T-helper 1 cell treated with Interleukin-12 subunit alpha and Interleukin-12 subunit beta and Interleukin-4 antibody, amounts not matched to agents 30 μg/mL and 1 μg/mL, for 36 hours (primary cell): Measurements from ENCODE around the gene MYO3B.

Experiments used
- H3K27ac Mint-ChIP-seq: one replicate; pipeline ENCODE4 v1.8.0; 2021; ENCODE audit warnings: mild to moderate bottlenecking, mixed read lengths
- H3K27me3 Mint-ChIP-seq: one replicate; pipeline ENCODE4 v1.8.0; 2021; ENCODE audit warnings: low read depth, mixed read lengths
- H3K36me3 Mint-ChIP-seq: one replicate; pipeline ENCODE4 v1.8.0; 2021; ENCODE audit warnings: low read depth, mixed read lengths
- H3K4me1 Mint-ChIP-seq: one replicate; pipeline ENCODE4 v1.8.0; 2021; ENCODE audit warnings: low read depth, mixed read lengths
- H3K4me3 Mint-ChIP-seq: one replicate; pipeline ENCODE4 v1.8.0; 2021; ENCODE audit warnings: mild to moderate bottlenecking, moderate library complexity, mixed read lengths
- H3K9me3 Mint-ChIP-seq: one replicate; pipeline ENCODE4 v1.8.0; 2021; ENCODE audit warnings: mixed read lengths

The MYO3B gene

GRCh38 chr2:170228429-170228828, 50.5 kb downstream of the MYO3B start:
- Mint-ChIP-seq H3K4me3 (no peak overlapping the region), H3K9me3 (no peaks in the 10 kb centered on the region), H3K27ac (no peak overlapping the region), H3K27me3 (peaks cover 10% of the 10 kb centered on the region), H3K36me3 (no peaks in the 10 kb centered on the region), H3K4me1 (no peaks in the 10 kb centered on the region)

- H3K27ac Mint-ChIP-seq = no peak overlapping the region
- H3K4me3 Mint-ChIP-seq = no peak overlapping the region
- H3K27me3 Mint-ChIP-seq = peaks cover 6% of the 10 kb centered on the region
- H3K9me3 Mint-ChIP-seq = no peaks in the 10 kb centered on the region
- no peaks in the 10 kb centered on the region for H3K36me3 Mint-ChIP-seq
- H3K4me1 Mint-ChIP-seq = no peaks in the 10 kb centered on the region
These were observed 51.2 kb downstream of the MYO3B start for GRCh38 chr2:170229125-170229524.

GRCh38 chr2:170229744-170230143, 51.8 kb downstream of the MYO3B start:
- Mint-ChIP-seq H3K4me3 (no peak overlapping the region), H3K27me3 (peaks cover 4% of the 10 kb centered on the region), H3K36me3 (no peaks in the 10 kb centered on the region)

GRCh38 chr2:170235860-170236679, 58.1 kb downstream of the MYO3B start:
- H3K36me3 Mint-ChIP-seq = no peaks in the 10 kb centered on the region
- H3K4me1 Mint-ChIP-seq = no peaks in the 10 kb centered on the region
- no peaks in the 10 kb centered on the region for H3K9me3 Mint-ChIP-seq
- H3K27me3 Mint-ChIP-seq = peaks cover 17% of the 10 kb centered on the region
- no peak overlapping the region for H3K4me3 Mint-ChIP-seq
- no peak overlapping the region for H3K27ac Mint-ChIP-seq

More at GRCh38 chr2:170229744-170230143, 51.8 kb downstream of the MYO3B start:
- Mint-ChIP-seq H3K27ac (no peak overlapping the region), H3K9me3 (no peaks in the 10 kb centered on the region), H3K4me1 (no peaks in the 10 kb centered on the region)

- Mint-ChIP-seq H3K4me1 (no peaks in the 10 kb centered on the region), H3K27me3 (peaks cover 23% of the 10 kb centered on the region), H3K4me3 (no peak overlapping the region), H3K36me3 (no peaks in the 10 kb centered on the region), H3K9me3 (no peaks in the 10 kb centered on the region), H3K27ac (no peak overlapping the region)
These were observed 58.7 kb downstream of the MYO3B start for GRCh38 chr2:170236680-170237047.

- no peaks in the 10 kb centered on the region for H3K4me1 Mint-ChIP-seq
- no peak overlapping the region for H3K4me3 Mint-ChIP-seq
These were observed 59.7 kb downstream of the MYO3B start for GRCh38 chr2:170237572-170238120.

GRCh38 chr2:170238776-170239175, 60.8 kb downstream of the MYO3B start:
- no peaks in the 10 kb centered on the region for H3K36me3 Mint-ChIP-seq
- H3K4me1 Mint-ChIP-seq = no peaks in the 10 kb centered on the region
- no peaks in the 10 kb centered on the region for H3K9me3 Mint-ChIP-seq
- peaks cover 29% of the 10 kb centered on the region for H3K27me3 Mint-ChIP-seq
- H3K27ac Mint-ChIP-seq = no peak overlapping the region
- H3K4me3 Mint-ChIP-seq = no peak overlapping the region

More at GRCh38 chr2:170237572-170238120, 59.7 kb downstream of the MYO3B start:
- Mint-ChIP-seq H3K9me3 (no peaks in the 10 kb centered on the region), H3K27ac (no peak overlapping the region), H3K27me3 (peaks cover 24% of the 10 kb centered on the region), H3K36me3 (no peaks in the 10 kb centered on the region)

GRCh38 chr2:170240629-170241028, 62.7 kb downstream of the MYO3B start:
- Mint-ChIP-seq H3K27me3 (peaks cover 37% of the 10 kb centered on the region), H3K4me3 (no peak overlapping the region), H3K9me3 (no peaks in the 10 kb centered on the region), H3K4me1 (no peaks in the 10 kb centered on the region), H3K27ac (no peak overlapping the region), H3K36me3 (no peaks in the 10 kb centered on the region)

- Mint-ChIP-seq H3K4me3 (no peak overlapping the region), H3K36me3 (no peaks in the 10 kb centered on the region), H3K4me1 (no peaks in the 10 kb centered on the region), H3K27ac (no peak overlapping the region), H3K9me3 (no peaks in the 10 kb centered on the region), H3K27me3 (peaks cover 44% of the 10 kb centered on the region)
These were observed 63.8 kb downstream of the MYO3B start for GRCh38 chr2:170241756-170242155.

- Mint-ChIP-seq H3K27me3 (peaks cover 43% of the 10 kb centered on the region), H3K9me3 (no peaks in the 10 kb centered on the region)
These were observed 65.3 kb downstream of the MYO3B start for GRCh38 chr2:170243118-170243837.

GRCh38 chr2:170243898-170244297, 66.0 kb downstream of the MYO3B start:
- H3K36me3 Mint-ChIP-seq = no peaks in the 10 kb centered on the region
- no peak overlapping the region for H3K27ac Mint-ChIP-seq
- no peak overlapping the region for H3K4me3 Mint-ChIP-seq
- H3K27me3 Mint-ChIP-seq = peaks cover 44% of the 10 kb centered on the region
- H3K4me1 Mint-ChIP-seq = no peaks in the 10 kb centered on the region
- no peaks in the 10 kb centered on the region for H3K9me3 Mint-ChIP-seq

More at GRCh38 chr2:170243118-170243837, 65.3 kb downstream of the MYO3B start:
- Mint-ChIP-seq H3K4me3 (no peak overlapping the region), H3K4me1 (no peaks in the 10 kb centered on the region), H3K27ac (no peak overlapping the region), H3K36me3 (no peaks in the 10 kb centered on the region)

GRCh38 chr2:170244555-170244954, 66.6 kb downstream of the MYO3B start:
- Mint-ChIP-seq H3K4me1 (no peaks in the 10 kb centered on the region), H3K9me3 (no peaks in the 10 kb centered on the region), H3K36me3 (no peaks in the 10 kb centered on the region), H3K27ac (no peak overlapping the region), H3K27me3 (peaks cover 42% of the 10 kb centered on the region), H3K4me3 (no peak overlapping the region)

- Mint-ChIP-seq H3K27ac (no peak overlapping the region), H3K36me3 (no peaks in the 10 kb centered on the region), H3K4me1 (no peaks in the 10 kb centered on the region), H3K4me3 (no peak overlapping the region), H3K9me3 (no peaks in the 10 kb centered on the region), H3K27me3 (peaks cover 42% of the 10 kb centered on the region)
These were observed 67.4 kb downstream of the MYO3B start for GRCh38 chr2:170245312-170245711.

GRCh38 chr2:170247333-170247732, 69.4 kb downstream of the MYO3B start:
- Mint-ChIP-seq H3K4me3 (no peak overlapping the region), H3K9me3 (no peaks in the 10 kb centered on the region), H3K36me3 (no peaks in the 10 kb centered on the region), H3K27ac (no peak overlapping the region), H3K27me3 (peaks cover 27% of the 10 kb centered on the region), H3K4me1 (no peaks in the 10 kb centered on the region)
